Endothelial cell of umbilical vein (primary cell): Measurements from ENCODE around the gene SNRPA.

Experiments used
- EZH2 ChIP-seq: IDR thresholded peaks from 2 replicates; pipeline ENCODE4 v1.6.1; 2012; ENCODE audit warnings: borderline replicate concordance, low read depth, mild to moderate bottlenecking, moderate library complexity, low read length, inconsistent platforms; ENCODE audit not compliant: severe bottlenecking
- GATA2 ChIP-seq: IDR thresholded peaks from 2 replicates; pipeline ENCODE4 v1.7.0; 2011; ENCODE audit warnings: low read depth, mild to moderate bottlenecking, moderate library complexity, mixed read lengths, low read length; ENCODE audit not compliant: insufficient read length, insufficient read depth
- POLR2AphosphoS5 ChIP-seq: IDR thresholded peaks from 2 replicates; pipeline ENCODE4 v1.6.1; 2012; ENCODE audit warnings: low read depth, mild to moderate bottlenecking, control low read depth, low read length, moderate library complexity; ENCODE audit not compliant: insufficient read depth
- TF ChIP-seq, protein P1 (sequence below), 2 donors: IDR thresholded peaks; 1 replicate in 1 of 2; 2 replicates in 1 of 2; pipeline ENCODE4 v1.5.1; 2011; ENCODE audit warnings: low read length in 2 of 2, mild to moderate bottlenecking in 2 of 2, moderate library complexity in 2 of 2, control low read depth in 1 of 2, inconsistent platforms in 1 of 2, low read depth in 1 of 2; ENCODE audit not compliant: insufficient read depth in 1 of 2; ENCODE audit errors: extremely low read depth in 1 of 2

DNA sequence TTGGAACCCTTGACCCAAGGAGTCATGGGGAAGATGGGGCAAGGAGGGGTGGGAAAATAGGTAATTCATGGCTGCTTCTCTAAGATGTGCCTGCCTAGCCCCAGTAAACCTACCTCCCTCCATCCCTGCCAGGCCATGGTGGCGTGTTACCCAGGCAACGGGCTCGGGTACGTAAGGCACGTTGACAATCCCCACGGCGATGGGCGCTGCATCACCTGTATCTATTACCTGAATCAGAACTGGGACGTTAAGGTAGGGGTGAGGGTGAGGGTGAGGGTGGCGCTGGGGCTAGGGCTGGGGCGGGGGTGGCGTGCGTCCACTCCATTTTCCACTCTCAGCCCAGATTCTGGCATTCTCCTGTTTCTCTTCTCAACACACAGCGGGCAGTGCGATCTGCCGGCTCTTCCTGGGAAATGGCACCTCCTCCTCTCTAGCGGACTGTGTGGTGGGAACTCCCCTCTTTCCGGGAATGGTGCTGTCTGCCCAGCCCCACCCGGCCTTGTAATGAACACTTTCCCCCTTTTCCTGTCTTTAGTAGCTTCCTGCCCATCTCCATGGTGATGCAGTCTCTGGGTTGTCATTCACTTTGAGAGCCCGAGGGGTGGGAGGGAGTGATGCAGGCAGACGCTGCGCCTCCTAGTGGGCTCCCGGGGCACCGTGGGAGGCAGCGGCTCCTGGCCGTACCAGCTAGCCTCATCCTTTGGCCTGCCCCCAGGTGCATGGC lies 55.6 kb downstream of the SNRPA start:
- TF ChIP-seq EZH2 (no peak), POLR2AphosphoS5 (peak; percentile 76), GATA2 (no peak)
- TF ChIP-seq, protein P1, sequence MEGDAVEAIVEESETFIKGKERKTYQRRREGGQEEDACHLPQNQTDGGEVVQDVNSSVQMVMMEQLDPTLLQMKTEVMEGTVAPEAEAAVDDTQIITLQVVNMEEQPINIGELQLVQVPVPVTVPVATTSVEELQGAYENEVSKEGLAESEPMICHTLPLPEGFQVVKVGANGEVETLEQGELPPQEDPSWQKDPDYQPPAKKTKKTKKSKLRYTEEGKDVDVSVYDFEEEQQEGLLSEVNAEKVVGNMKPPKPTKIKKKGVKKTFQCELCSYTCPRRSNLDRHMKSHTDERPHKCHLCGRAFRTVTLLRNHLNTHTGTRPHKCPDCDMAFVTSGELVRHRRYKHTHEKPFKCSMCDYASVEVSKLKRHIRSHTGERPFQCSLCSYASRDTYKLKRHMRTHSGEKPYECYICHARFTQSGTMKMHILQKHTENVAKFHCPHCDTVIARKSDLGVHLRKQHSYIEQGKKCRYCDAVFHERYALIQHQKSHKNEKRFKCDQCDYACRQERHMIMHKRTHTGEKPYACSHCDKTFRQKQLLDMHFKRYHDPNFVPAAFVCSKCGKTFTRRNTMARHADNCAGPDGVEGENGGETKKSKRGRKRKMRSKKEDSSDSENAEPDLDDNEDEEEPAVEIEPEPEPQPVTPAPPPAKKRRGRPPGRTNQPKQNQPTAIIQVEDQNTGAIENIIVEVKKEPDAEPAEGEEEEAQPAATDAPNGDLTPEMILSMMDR (IDR thresholded peaks at IDR 0.05; ENCODE audit: extremely low read depth in 1 of 2, insufficient read depth in 1 of 2, low read depth in 1 of 2, low read length in 2 of 2) = peak; percentile 99
